IPS-20b (cell line): ENCODE results near the gene WDR70.

Experiments
- H3K27ac ChIP-seq: one replicate; pipeline ENCODE4 v1.5.1; 2013; ENCODE audit warnings: low read length
- H3K27me3 ChIP-seq: 2 replicates; pipeline ENCODE4 v1.6.1; 2013; ENCODE audit warnings: mild to moderate bottlenecking, low read length, inconsistent platforms; ENCODE audit not compliant: insufficient read depth
- H3K36me3 ChIP-seq: 2 replicates; pipeline ENCODE4 v1.6.1; 2013; ENCODE audit warnings: low read depth, mild to moderate bottlenecking, inconsistent platforms, low read length, moderate library complexity; ENCODE audit not compliant: insufficient read depth
- H3K4me1 ChIP-seq: 2 replicates; pipeline ENCODE4 v1.6.1; 2013; ENCODE audit warnings: mild to moderate bottlenecking, control low read depth, inconsistent platforms, low read length, moderate library complexity; ENCODE audit not compliant: insufficient read depth
- H3K4me3 ChIP-seq: 2 replicates; pipeline ENCODE4 v1.5.1; 2013; ENCODE audit warnings: mild to moderate bottlenecking, low read length, inconsistent platforms
- H3K9ac ChIP-seq: 2 replicates; pipeline ENCODE4 v1.6.1; 2013; ENCODE audit warnings: low read depth, mild to moderate bottlenecking, inconsistent platforms, low read length, moderate library complexity
- H3K9me3 ChIP-seq: 2 replicates; pipeline ENCODE4 v1.6.1; 2013; ENCODE audit warnings: mild to moderate bottlenecking, low read depth, low read length, inconsistent platforms; ENCODE audit not compliant: insufficient read depth

The WDR70 gene

DNA sequence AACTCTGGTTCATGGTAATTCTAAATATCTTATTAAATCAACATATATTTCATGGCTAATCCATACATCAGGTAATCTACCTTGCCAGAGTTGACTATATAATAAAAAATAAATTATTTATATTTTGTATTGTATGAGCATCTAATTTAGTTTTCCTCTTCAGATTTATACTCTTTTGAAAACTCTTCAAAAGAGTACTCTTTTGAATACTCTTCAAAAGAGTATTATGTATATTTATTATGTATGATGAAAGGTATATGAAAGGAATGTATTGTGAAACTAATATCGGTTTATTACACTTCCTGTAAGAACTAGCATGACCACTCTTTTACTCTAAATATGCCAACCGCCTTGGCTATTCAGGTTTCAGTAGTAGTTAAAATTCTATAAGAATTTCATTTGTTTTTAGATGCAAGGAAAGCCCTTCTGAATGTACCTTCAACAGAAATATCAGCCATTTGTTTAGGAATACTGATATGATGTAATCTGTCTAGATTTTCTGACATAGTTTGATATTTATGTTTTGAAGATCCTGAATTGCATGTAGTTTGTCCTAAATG is 178.7 kb downstream of the WDR70 start:
- Histone ChIP-seq H3K4me1 (no peaks in the 10 kb centered on the region), H3K9me3 (no peaks in the 10 kb centered on the region), H3K36me3 (no peaks in the 10 kb centered on the region), H3K27me3 (no peaks in the 10 kb centered on the region), H3K9ac (no peak overlapping the region), H3K27ac (no peak overlapping the region), H3K4me3 (no peak overlapping the region)

DNA sequence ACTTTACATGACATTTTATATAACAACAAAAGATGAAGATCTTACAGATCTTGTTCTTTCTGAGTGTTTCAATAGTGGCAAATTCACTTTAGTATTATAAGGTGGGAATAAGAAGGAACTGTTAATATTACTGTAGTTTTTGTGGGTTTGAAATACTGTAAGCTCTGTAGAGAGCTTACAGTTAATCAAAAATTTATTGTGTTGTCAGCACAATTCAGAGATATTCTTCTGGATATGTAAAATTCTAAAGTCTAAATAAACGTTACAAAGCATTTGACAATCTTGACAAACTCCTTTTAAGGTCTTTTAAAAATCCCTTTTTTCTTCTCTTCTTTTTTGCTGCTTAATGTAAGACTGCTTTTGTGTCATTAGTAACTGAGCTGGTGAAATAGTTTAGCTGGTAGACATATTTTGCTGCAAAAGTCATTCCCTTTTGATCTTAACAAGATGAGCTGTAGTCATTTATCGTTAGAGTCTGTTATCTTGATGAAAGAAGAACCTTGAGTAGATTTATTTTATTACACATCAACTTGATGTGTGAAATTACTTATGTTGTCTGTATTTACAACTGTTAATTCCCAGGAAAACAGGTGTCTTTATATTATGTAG is 186.0 kb downstream of the WDR70 start:
- Histone ChIP-seq H3K36me3 (no peaks in the 10 kb centered on the region), H3K27me3 (no peaks in the 10 kb centered on the region), H3K9me3 (no peaks in the 10 kb centered on the region), H3K27ac (no peak overlapping the region), H3K4me1 (no peaks in the 10 kb centered on the region), H3K4me3 (no peak overlapping the region), H3K9ac (no peak overlapping the region)

DNA sequence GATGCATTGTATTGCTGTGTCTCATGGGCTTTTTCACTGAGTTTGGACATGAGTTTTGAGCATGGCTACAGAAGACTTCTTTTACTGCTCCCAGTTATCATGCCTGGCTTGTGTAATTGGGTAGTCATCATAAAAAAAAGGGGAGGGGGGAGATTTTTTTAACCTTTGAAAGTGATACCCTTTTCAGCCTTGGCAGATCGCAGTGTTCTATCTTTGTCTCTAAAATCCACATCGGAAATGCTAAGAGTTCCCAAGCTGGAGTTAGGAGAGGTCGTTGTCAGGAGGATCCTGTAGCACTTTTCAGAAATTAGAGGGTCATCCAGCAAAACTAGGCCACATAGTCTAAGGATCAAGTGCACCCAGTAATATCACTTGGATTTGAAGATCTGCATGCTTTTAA is 188.4 kb downstream of the WDR70 start:
- Histone ChIP-seq H3K9ac (no peak overlapping the region), H3K9me3 (no peaks in the 10 kb centered on the region), H3K4me3 (no peak overlapping the region), H3K36me3 (no peaks in the 10 kb centered on the region), H3K27me3 (no peaks in the 10 kb centered on the region), H3K4me1 (no peaks in the 10 kb centered on the region), H3K27ac (no peak overlapping the region)

DNA sequence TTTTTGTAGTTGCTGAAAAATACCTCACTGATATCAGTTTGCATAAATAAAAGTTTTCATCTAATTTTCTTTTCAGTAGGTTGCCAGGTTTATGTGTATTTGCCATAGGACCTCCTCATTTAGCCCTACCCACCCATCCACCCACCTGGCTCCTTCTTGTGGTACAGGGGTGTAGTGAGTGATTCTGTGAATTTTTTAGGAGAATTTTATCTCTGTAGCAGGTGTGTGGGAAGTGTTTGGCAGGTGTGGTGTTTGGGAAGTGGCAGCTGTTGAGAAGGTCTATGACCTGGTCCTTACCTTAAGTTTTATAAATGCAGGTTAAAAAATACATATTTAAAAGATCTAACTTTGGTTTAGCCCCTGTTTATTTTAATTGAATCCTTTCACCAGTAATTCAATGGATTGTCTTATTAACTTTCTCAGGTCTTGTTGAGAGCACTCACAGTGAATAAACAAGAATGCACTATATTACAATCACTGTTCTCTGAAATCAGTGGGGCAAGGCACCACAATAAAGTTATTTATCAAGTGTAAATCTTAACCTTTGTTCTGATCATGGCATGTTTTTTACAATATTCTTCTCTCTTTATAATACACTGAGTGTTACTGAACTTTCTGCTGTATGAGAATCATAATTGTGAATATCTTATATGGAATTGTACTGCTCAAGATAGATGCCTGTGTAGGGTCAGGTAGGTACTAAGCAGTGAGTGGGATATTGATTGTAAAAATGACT is 189.1 kb downstream of the WDR70 start:
- H3K27ac ChIP-seq, result no peak overlapping the region
- H3K4me1 ChIP-seq, result no peaks in the 10 kb centered on the region
- H3K9me3 ChIP-seq, result no peaks in the 10 kb centered on the region
- no peak overlapping the region for H3K9ac ChIP-seq
- H3K27me3 ChIP-seq, result no peaks in the 10 kb centered on the region
- H3K36me3 ChIP-seq, result no peaks in the 10 kb centered on the region
- no peak overlapping the region for H3K4me3 ChIP-seq

DNA sequence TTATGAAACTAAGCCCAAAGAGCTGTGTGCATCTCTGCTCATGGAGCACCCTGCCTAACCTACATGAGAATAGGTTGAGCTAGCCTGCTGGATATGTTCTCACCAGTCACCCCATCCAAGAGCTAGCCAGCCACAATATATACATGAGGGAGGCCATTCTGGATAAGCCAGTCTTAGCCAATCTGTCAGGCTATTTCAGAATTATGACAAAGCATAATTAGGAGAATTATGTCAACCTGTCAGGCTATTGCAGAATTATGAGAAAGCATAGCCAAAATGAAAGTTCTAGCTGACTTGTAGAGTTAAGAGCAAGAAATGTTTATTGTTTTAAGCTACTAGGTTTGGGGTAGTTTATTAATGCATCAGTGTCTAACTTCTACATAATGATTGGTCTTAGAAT is 189.8 kb downstream of the WDR70 start:
- Histone ChIP-seq H3K27me3 (no peaks in the 10 kb centered on the region), H3K36me3 (no peaks in the 10 kb centered on the region), H3K27ac (no peak overlapping the region), H3K9me3 (no peaks in the 10 kb centered on the region), H3K4me1 (no peaks in the 10 kb centered on the region), H3K9ac (no peak overlapping the region), H3K4me3 (no peak overlapping the region)

DNA sequence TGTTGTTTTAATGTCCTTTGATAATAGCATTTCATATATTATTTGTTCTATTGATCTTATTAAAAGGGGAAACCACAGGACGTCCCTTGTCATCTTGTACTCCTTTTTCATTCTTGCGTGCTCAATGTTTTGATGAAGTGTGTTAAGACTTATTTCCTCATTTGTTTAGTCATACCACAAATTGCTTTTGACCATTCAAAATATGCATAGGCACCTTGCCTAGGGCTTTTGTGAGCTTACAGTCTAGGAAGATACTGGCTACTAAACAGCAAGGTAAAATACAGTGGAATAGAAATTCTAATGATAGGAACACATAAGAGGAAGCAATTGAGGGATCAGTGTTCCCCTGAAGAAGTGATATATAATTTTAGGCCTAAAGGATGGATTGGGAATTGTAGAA is 190.3 kb downstream of the WDR70 start:
- no peaks in the 10 kb centered on the region for H3K27me3 ChIP-seq
- H3K9me3 ChIP-seq, result no peaks in the 10 kb centered on the region
- no peak overlapping the region for H3K9ac ChIP-seq
- no peak overlapping the region for H3K27ac ChIP-seq
- H3K4me3 ChIP-seq, result no peak overlapping the region
- H3K36me3 ChIP-seq, result no peaks in the 10 kb centered on the region
- H3K4me1 ChIP-seq, result no peaks in the 10 kb centered on the region

DNA sequence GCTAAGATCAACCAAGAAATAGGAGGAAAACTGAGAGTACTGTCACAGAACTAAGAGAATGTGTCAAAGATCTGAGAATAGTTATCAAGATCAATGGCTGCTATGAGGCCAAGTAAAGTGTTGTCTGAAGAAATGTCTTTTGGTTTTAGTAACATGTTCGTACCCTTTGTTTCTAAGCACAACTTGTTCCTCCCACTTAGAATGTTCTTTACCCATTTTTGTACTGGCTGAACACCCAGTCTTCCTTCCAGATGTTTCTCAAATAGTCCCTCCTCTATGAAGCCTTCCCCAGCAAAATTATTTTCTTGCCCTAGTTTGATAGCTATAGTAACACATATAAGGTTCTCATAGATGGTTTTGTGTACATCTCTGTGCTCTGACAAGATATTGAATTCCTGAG is 191.5 kb downstream of the WDR70 start:
- Histone ChIP-seq H3K27ac (no peak overlapping the region), H3K4me3 (no peak overlapping the region), H3K9ac (no peak overlapping the region), H3K4me1 (no peaks in the 10 kb centered on the region), H3K36me3 (no peaks in the 10 kb centered on the region), H3K27me3 (no peaks in the 10 kb centered on the region), H3K9me3 (no peaks in the 10 kb centered on the region)

DNA sequence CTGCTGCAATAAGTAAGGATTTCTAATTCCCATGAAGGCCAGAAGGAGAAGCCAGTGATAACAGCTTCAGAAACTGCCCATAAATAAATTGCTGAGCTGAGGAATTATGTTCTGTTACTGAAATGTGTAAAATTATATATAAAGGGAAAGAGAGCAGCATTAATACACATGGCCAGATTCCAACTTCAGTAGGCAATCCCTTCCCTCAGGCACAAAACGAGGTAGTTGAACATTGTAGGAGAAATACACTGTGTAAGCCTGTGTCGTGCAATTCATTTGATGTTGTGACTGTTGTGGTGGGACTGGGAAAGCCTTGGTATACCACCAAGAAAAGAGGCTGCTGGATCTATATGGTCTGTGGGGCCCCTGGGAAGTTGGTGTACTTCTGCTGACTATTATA is 192.9 kb downstream of the WDR70 start:
- Histone ChIP-seq H3K9ac (no peak overlapping the region), H3K4me3 (no peak overlapping the region), H3K27me3 (no peaks in the 10 kb centered on the region), H3K9me3 (no peaks in the 10 kb centered on the region), H3K27ac (no peak overlapping the region), H3K4me1 (no peaks in the 10 kb centered on the region), H3K36me3 (no peaks in the 10 kb centered on the region)

DNA sequence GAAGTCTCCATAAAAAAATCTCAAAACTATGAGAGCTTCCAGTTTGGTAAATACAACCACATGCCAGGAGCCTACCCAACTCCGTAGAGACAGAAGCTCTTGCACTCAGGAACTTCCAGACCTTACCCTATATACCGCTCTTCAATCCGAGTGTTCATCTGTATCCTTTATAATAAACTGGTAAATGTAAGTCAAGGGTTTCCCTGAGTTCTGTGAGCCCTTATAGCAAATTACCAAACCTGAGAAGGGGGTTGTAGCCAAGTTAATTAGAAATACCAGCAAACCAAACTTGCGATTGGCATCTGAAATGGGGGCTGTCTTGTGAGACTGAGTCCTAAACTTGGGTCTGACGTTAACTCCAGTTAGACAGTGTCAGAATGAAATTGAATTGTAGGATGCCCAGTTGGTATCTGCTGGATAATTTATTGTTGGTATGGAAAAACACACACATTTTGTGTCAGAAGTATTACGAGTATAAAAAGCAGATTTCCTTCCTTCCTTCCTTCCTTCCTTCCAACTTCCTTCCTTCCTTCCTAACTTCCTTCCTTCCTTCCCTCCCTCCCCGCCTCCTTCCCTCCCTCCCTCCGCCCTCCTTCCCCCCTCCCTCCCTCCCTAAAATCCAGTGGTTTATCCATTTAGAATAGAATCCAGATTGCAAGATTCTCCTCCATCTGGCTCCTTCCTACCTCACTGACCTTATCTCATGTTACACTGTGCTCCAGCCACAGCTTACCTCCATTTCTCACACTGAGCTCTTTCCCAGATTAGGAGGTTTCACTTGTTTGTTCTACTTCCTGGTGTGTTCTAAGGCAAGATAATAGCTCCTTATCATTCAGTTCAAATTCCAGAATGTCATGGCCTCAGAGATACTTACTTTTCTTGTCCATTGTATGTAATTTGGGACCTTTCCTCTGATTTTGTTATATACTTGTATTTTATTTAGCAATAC is 196.7 kb downstream of the WDR70 start:
- H3K9me3 ChIP-seq, result no peaks in the 10 kb centered on the region
- no peak overlapping the region for H3K27ac ChIP-seq
- H3K9ac ChIP-seq, result no peak overlapping the region

DNA sequence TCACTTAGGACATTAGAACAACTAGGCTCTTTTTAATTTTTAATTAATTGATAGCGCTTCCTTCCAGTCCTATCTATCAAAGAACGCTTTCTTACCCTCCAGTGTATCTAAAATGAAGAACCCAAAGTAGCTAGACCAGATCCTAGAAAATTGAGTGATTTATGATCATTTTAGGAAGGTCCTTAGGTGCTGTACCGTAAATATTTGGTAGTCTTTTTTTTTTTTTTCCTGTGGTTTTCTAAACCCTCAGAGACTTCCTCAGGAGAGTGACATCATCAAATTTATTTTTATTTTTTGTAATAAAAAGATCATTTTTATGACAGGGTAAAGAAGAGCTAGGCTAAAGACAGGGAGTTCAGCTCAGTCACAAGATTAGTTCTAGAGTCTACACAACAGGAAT is 197.4 kb downstream of the WDR70 start:
- no peak overlapping the region for H3K9ac ChIP-seq
- H3K4me3 ChIP-seq, result no peak overlapping the region
- no peaks in the 10 kb centered on the region for H3K36me3 ChIP-seq
- no peaks in the 10 kb centered on the region for H3K4me1 ChIP-seq
- H3K27me3 ChIP-seq, result no peaks in the 10 kb centered on the region
- H3K27ac ChIP-seq, result no peak overlapping the region
- no peaks in the 10 kb centered on the region for H3K9me3 ChIP-seq

More for the DNA sequence above, 196.7 kb downstream of the WDR70 start:
- no peak overlapping the region for H3K4me3 ChIP-seq
- H3K4me1 ChIP-seq, result no peaks in the 10 kb centered on the region
- no peaks in the 10 kb centered on the region for H3K36me3 ChIP-seq
- no peaks in the 10 kb centered on the region for H3K27me3 ChIP-seq

DNA sequence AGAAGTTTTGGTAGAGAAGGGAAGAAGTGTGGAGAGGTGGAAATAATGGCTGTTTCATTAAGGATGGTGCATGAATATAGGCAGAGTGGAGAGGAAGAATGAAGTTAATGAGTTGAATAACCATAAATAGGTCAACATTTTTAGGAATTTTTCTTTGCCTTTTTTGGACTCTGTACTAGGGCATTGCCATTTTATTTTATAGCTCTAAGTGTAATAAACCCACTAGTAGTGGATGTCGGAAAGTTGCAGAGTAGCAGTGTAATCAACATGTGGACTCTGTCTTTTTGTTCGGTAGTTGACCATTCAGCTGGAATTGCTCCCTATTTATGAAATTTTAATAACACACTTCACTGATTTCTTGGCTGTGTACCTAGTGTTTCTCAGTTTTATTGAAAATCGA is 199.1 kb downstream of the WDR70 start:
- Histone ChIP-seq H3K4me3 (no peak overlapping the region), H3K9ac (no peak overlapping the region), H3K27me3 (no peaks in the 10 kb centered on the region), H3K36me3 (no peaks in the 10 kb centered on the region), H3K4me1 (no peaks in the 10 kb centered on the region), H3K9me3 (no peaks in the 10 kb centered on the region), H3K27ac (no peak overlapping the region)
